Measurements from ENCODE around the gene IRAG1.

The IRAG1 gene

GRCh38 chr11:10654811-10655150 lies 38.8 kb downstream of the IRAG1 start:
- no peak for DNase-seq (ENCODE audit: low read depth)
- no peak overlapping the region for H3K4me3 ChIP-seq (ENCODE audit: low read depth, low read length)
- TF ChIP-seq CTCF (IDR thresholded peaks at IDR 0.05; ENCODE audit: control insufficient read depth, extremely low read depth, insufficient read depth) = no peak

- no peak overlapping the region for H3K4me3 ChIP-seq (ENCODE audit: low read depth, low read length)
- TF ChIP-seq CTCF (IDR thresholded peaks at IDR 0.05; ENCODE audit: control insufficient read depth, extremely low read depth, insufficient read depth) = peak; percentile 79
- peak; percentile 46 for DNase-seq (ENCODE audit: low read depth)
These were observed 39.4 kb downstream of the IRAG1 start for GRCh38 chr11:10653946-10654810.

- DNase-seq (ENCODE audit: low read depth) = no peak
- no peak overlapping the region for H3K4me3 ChIP-seq (ENCODE audit: low read depth, low read length)
- no peak for TF ChIP-seq CTCF (IDR thresholded peaks at IDR 0.05; ENCODE audit: control insufficient read depth, extremely low read depth, insufficient read depth)
These were observed 40.3 kb downstream of the IRAG1 start for GRCh38 chr11:10653261-10653660.

GRCh38 chr11:10651656-10652361 lies 41.7 kb downstream of the IRAG1 start:
- no peak for DNase-seq (ENCODE audit: low read depth)
- no peak overlapping the region for H3K4me3 ChIP-seq (ENCODE audit: low read depth, low read length)

GRCh38 chr11:10650630-10651029 lies 42.9 kb downstream of the IRAG1 start:
- no peak for TF ChIP-seq CTCF (IDR thresholded peaks at IDR 0.05; ENCODE audit: control insufficient read depth, extremely low read depth, insufficient read depth)
- H3K4me3 ChIP-seq (ENCODE audit: low read depth, low read length) = no peak overlapping the region
- DNase-seq (ENCODE audit: low read depth) = no peak

More at GRCh38 chr11:10651656-10652361, 41.7 kb downstream of the IRAG1 start:
- TF ChIP-seq CTCF (IDR thresholded peaks at IDR 0.05; ENCODE audit: control insufficient read depth, extremely low read depth, insufficient read depth) = no peak

GRCh38 chr11:10650166-10650565 lies 43.4 kb downstream of the IRAG1 start:
- DNase-seq (ENCODE audit: low read depth) = no peak
- H3K4me3 ChIP-seq (ENCODE audit: low read depth, low read length) = no peak overlapping the region
- no peak for TF ChIP-seq CTCF (IDR thresholded peaks at IDR 0.05; ENCODE audit: control insufficient read depth, extremely low read depth, insufficient read depth)
